Activated CD8-positive, alpha-beta memory T cell treated with anti-CD3 and anti-CD28 coated beads, Interleukin-2, amount 50 U/mL, for 24 hours (primary cell): ENCODE results near the gene INS.

Source experiments
- DNase-seq: peaks from one replicate; pipeline ENCODE4 v3.0.0-alpha.2; 2020; ENCODE audit errors: extremely low read depth

INS gene

GRCh38 chr11:2164861-2165555, 4.0 kb upstream of the INS start:
- no peak for DNase-seq

- no peak for DNase-seq
Measured at GRCh38 chr11:2164081-2164480, 3.1 kb upstream of the INS start.

GRCh38 chr11:2163428-2163978, 2.5 kb upstream of the INS start:
- no peak for DNase-seq

- no peak for DNase-seq
Measured at GRCh38 chr11:2159536-2160413, 1.2 kb downstream of the INS start.

- DNase-seq = no peak
Measured at GRCh38 chr11:2158966-2159365, 2.0 kb downstream of the INS start.

GRCh38 chr11:2158296-2158737, 2.7 kb downstream of the INS start:
- no peak for DNase-seq

GRCh38 chr11:2157294-2158040, 3.5 kb downstream of the INS start:
- no peak for DNase-seq

- no peak for DNase-seq
Measured at GRCh38 chr11:2156416-2157182, 4.4 kb downstream of the INS start.

- no peak for DNase-seq
Measured at GRCh38 chr11:2155511-2155910, 5.5 kb downstream of the INS start.

- DNase-seq = no peak
Measured at GRCh38 chr11:2154889-2155288, 6.1 kb downstream of the INS start.

- DNase-seq = no peak
Measured at GRCh38 chr11:2154195-2154585, 6.8 kb downstream of the INS start.

- no peak for DNase-seq
Measured at GRCh38 chr11:2153581-2154194, 7.3 kb downstream of the INS start.

GRCh38 chr11:2151500-2152257, 9.3 kb downstream of the INS start:
- peak; percentile 61 for DNase-seq

- DNase-seq = no peak
Measured at GRCh38 chr11:2149864-2150847, 10.9 kb downstream of the INS start.

- DNase-seq = no peak
Measured at GRCh38 chr11:2149460-2149859, 11.5 kb downstream of the INS start.

- DNase-seq = no peak
Measured at GRCh38 chr11:2148595-2148994, 12.4 kb downstream of the INS start.

GRCh38 chr11:2147391-2147790, 13.6 kb downstream of the INS start:
- no peak for DNase-seq

- no peak for DNase-seq
Measured at GRCh38 chr11:2146051-2146450, 15.0 kb downstream of the INS start.
